K562 (cell line): ENCODE data around the gene ABCA4. TPM values are rescaled to one million over a fixed set of nuclear protein-coding genes. Genes with fewer than 3 reads are reported as not detected.

Experiments
- GABPA ChIP-seq: fragments of 200-800 bp; sonication (Bioruptor generic); conservative IDR thresholded peaks from 2 replicates; pipeline ENCODE4 v1.6.1; 2016; ENCODE audit warnings: low read depth, missing genetic modification characterization, missing compliant biosample characterization
- HDAC8 ChIP-seq: fragments of 450-650 bp; IDR thresholded peaks from 2 replicates; pipeline ENCODE4 v1.6.1; 2016; ENCODE audit warnings: mild to moderate bottlenecking, missing genetic modification characterization, moderate library complexity, missing compliant biosample characterization
- NKRF ChIP-seq: fragments of 450-650 bp; IDR thresholded peaks from 2 replicates; pipeline ENCODE4 v1.6.1; 2016; ENCODE audit warnings: borderline replicate concordance
- NR4A1 ChIP-seq, 2 experiments: fragments of 250-450 bp in 1 of 2; fragments of 450-650 bp in 1 of 2; sonication (Bioruptor Pico) in 1 of 2; IDR thresholded peaks; 2 replicates each; pipeline versions ENCODE4 v1.4.0 to v1.6.1; 2016 to 2020; ENCODE audit warnings: mild to moderate bottlenecking in 2 of 2, missing compliant biosample characterization in 1 of 2, missing genetic modification characterization in 1 of 2, moderate library complexity in 1 of 2
- RBFOX2 ChIP-seq: fragments of 200-400 bp; formaldehyde crosslinking; IDR thresholded peaks from 2 replicates; pipeline ENCODE4 v1.6.1; 2017; ENCODE audit warnings: low read depth, mild to moderate bottlenecking, low read length, moderate library complexity
- RNF2 ChIP-seq: sonication (generic); IDR thresholded peaks from 2 replicates; pipeline ENCODE4 v1.6.1; 2016
- RUNX1 ChIP-seq: sonication (generic); IDR thresholded peaks from 2 replicates; pipeline ENCODE4 v1.6.1; 2016; ENCODE audit warnings: antibody characterized with exemption, low read depth
- ZNF583 ChIP-seq: fragments of 250-450 bp; sonication (Bioruptor Pico); IDR thresholded peaks from 2 replicates; pipeline ENCODE4 v1.4.0; 2020
- polyA plus RNA-seq, 8 experiments: library from polyadenylated mRNA; depleted of rRNA in 4 of 8; stranded (reverse) in 5 of 8; unstranded in 3 of 8; fragments of >200 nt; fragmentation: Nextera tagmentation in 2 of 8; fragmentation: Illumina TruSeq in 1 of 8; extraction: Ambion mirVana in 2 of 8; extraction: Trizol in 1 of 8; gene quantifications; 2 replicates each; pipeline versions ENCODE4 v1.2.1 to v1.2.3, GENCODE V29; 2011 to 2014; ENCODE audit warnings: inconsistent platforms in 1 of 8, missing spikeins in 1 of 8
- total RNA-seq, 7 experiments: library from RNA; depleted of rRNA in 6 of 7; stranded (reverse); fragments of >200 nt in 6 of 7; fragmentation: Illumina TruSeq in 2 of 7; extraction: Trizol in 2 of 7; gene quantifications; 2 replicates each; pipeline versions ENCODE4 v1.2.1 to v1.2.3, GENCODE V29; 2011 to 2021; ENCODE audit warnings: low replicate concordance in 1 of 7
- TF ChIP-seq, protein P1 (sequence below): fragments of 450-650 bp; formaldehyde crosslinking; IDR thresholded peaks from 2 replicates; pipeline ENCODE4 v1.4.0; 2020; ENCODE audit warnings: mild to moderate bottlenecking, mixed read lengths

Gene ABCA4
- total and polyA plus RNA-seq, 9 of the 15 experiments (the other 6 are each of a cell fraction or from before 2014, with no cell fraction given), result 0.01 to 0.04 TPM; not detected in 7

DNA sequence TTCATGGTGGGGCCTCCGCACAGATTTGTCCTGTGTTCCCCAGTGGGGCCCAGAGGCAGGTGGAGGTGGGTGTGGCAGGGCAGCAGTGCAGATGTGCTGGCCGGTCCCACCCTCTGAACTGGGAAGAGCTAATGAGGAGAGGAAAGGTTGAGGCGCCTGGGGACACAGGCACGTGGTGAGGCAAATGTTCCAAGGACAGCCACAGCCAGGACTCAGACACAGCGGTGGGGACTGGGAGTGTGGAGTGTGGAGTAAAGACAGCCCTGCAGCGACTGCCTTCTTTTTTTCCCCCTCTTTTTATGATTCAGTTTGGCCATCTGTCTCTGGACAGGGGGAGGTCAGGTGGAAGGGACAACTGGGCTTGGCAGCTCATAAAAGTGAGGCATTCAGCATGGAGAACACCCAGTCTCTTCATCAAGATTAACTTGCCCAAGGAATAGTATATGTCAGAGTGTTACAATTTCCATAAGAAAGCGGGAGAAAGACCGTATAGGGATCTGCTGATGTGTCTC, 107.5 kb downstream of the ABCA4 start (continued):
- TF ChIP-seq NKRF, result no peak
- TF ChIP-seq, protein P1, sequence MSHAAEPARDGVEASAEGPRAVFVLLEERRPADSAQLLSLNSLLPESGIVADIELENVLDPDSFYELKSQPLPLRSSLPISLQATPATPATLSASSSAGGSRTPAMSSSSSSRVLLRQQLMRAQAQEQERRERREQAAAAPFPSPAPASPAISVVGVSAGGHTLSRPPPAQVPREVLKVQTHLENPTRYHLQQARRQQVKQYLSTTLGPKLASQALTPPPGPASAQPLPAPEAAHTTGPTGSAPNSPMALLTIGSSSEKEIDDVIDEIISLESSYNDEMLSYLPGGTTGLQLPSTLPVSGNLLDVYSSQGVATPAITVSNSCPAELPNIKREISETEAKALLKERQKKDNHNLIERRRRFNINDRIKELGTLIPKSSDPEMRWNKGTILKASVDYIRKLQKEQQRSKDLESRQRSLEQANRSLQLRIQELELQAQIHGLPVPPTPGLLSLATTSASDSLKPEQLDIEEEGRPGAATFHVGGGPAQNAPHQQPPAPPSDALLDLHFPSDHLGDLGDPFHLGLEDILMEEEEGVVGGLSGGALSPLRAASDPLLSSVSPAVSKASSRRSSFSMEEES (CRISPR knock-in tag), result no peak
- 0 out of 2 replicates have a peak, but pooled peaks have one; percentile 64 for TF ChIP-seq HDAC8
- no peak for TF ChIP-seq NR4A1 (CRISPR knock-in tag; IDR thresholded peaks at IDR 0.05)
- TF ChIP-seq NR4A1 (tag; IDR thresholded peaks at IDR 0.05), result peak; percentile 66; the same call in 1 of the 2 replicates
- TF ChIP-seq RNF2, result no peak
- 0 out of 2 replicates have a peak, but pooled peaks have one; percentile 56 for TF ChIP-seq ZNF583 (CRISPR knock-in tag)
- no peak for TF ChIP-seq RUNX1
- 0 out of 2 replicates have a peak, but pooled peaks have one; percentile 43 for TF ChIP-seq RBFOX2
- no peak for TF ChIP-seq GABPA
